Measurements from ENCODE around the gene B3GNT5. TPM values are rescaled to one million over a fixed set of nuclear protein-coding genes. Genes with fewer than 3 reads are reported as not detected.

The B3GNT5 gene
- total RNA-seq, 1 experiment from 2014 or later: 22.8 TPM

- CTCF ChIA-PET: no interaction called here
- Histone ChIP-seq H3K27me3 (ENCODE audit: control insufficient read depth, insufficient read depth, low read length) (no peaks in the 10 kb centered on the region), H3K27ac (ENCODE audit: low read length) (no peak overlapping the region), H3K4me1 (ENCODE audit: control insufficient read depth, insufficient read depth, low read length) (peaks cover 33% of the 10 kb centered on the region), H3K4me3 (ENCODE audit: low read depth in 2 of 2, low read length in 2 of 2) (no peak overlapping the region), H3K36me3 (ENCODE audit: control insufficient read depth, insufficient read depth, low read length) (no peaks in the 10 kb centered on the region), H3K9me3 (ENCODE audit: control insufficient read depth, insufficient read depth, low read depth, low read length) (no peaks in the 10 kb centered on the region)
- no peak for ATAC-seq
- TF ChIP-seq SIN3A (IDR thresholded peaks at IDR 0.05; ENCODE audit: borderline replicate concordance, insufficient read depth, low read depth, low read length) (no peak), CTCF (IDR thresholded peaks at IDR 0.05) (no peak), REST (IDR thresholded peaks at IDR 0.05; ENCODE audit: insufficient read depth in 1 of 2, low read depth in 2 of 2, low read length in 1 of 2) (no peak), TCF7L2 (IDR thresholded peaks at IDR 0.05; ENCODE audit: low read depth, low read length) (no peak), POLR2AphosphoS5 (IDR thresholded peaks at IDR 0.05; ENCODE audit: low read depth, low read length) (no peak)
- POLR2A ChIA-PET: interaction anchor here (0.6 kb wide), 1 partner anchor 33 kb away, joined by 5 read pairs; no protein-coding TSS in a partner anchor
- intact Hi-C loops (cut with micrococcal nuclease; ENCODE audit: unreplicated experiment) (no loop called here), in situ Hi-C loops (cut with HindIII; ENCODE audit: low pct_unique_long_range_greater_than_20kb, low sequenced_read_pairs) (no loop called here)
- no peak for DNase-seq (ENCODE audit: low read depth, low spot score)
- no TSS peak for BruUV-seq (replicated peaks)
Observed at GRCh38 chr3:183268366-183268765, 15.3 kb downstream of the B3GNT5 start.

- peaks cover 26% of the 10 kb centered on the region for H3K4me1 ChIP-seq (ENCODE audit: control insufficient read depth, insufficient read depth, low read length)
- H3K36me3 ChIP-seq (ENCODE audit: control insufficient read depth, insufficient read depth, low read length): no peaks in the 10 kb centered on the region
- BruUV-seq (replicated peaks): no TSS peak
- TF ChIP-seq SIN3A (IDR thresholded peaks at IDR 0.05; ENCODE audit: borderline replicate concordance, insufficient read depth, low read depth, low read length) (no peak), TCF7L2 (IDR thresholded peaks at IDR 0.05; ENCODE audit: low read depth, low read length) (no peak), REST (IDR thresholded peaks at IDR 0.05; ENCODE audit: insufficient read depth in 1 of 2, low read depth in 2 of 2, low read length in 1 of 2) (no peak), POLR2AphosphoS5 (IDR thresholded peaks at IDR 0.05; ENCODE audit: low read depth, low read length) (no peak), CTCF (IDR thresholded peaks at IDR 0.05) (no peak)
- no peaks in the 10 kb centered on the region for H3K9me3 ChIP-seq (ENCODE audit: control insufficient read depth, insufficient read depth, low read depth, low read length)
- H3K27me3 ChIP-seq (ENCODE audit: control insufficient read depth, insufficient read depth, low read length): no peaks in the 10 kb centered on the region
- no peak overlapping the region for H3K4me3 ChIP-seq (ENCODE audit: low read depth in 2 of 2, low read length in 2 of 2)
- POLR2A ChIA-PET: interaction anchor here (0.6 to 0.8 kb wide), 2 partner anchors 11 to 32 kb away, joined by 3 to 5 read pairs; no protein-coding TSS in a partner anchor
- H3K27ac ChIP-seq (ENCODE audit: low read length): no peak overlapping the region
- CTCF ChIA-PET: interaction anchor here (0.5 kb wide), 1 partner anchor 119 kb away, joined by 7 read pairs; no protein-coding TSS in a partner anchor
- no peak for ATAC-seq
- DNase-seq (ENCODE audit: low read depth, low spot score): no peak
- in situ Hi-C loops (cut with HindIII; ENCODE audit: low pct_unique_long_range_greater_than_20kb, low sequenced_read_pairs): no loop called here
- intact Hi-C loops (cut with micrococcal nuclease; ENCODE audit: unreplicated experiment): no loop called here
Observed at GRCh38 chr3:183269345-183269744, 16.3 kb downstream of the B3GNT5 start.

Data from Panc1 (cell line).